Fibroblast of mammary gland (primary cell): ENCODE measurements around the gene AKAIN1.

Experiments used
- DNase-seq: peaks from one replicate; pipeline ENCODE4 v3.0.0-alpha.2; 2010; ENCODE audit warnings: low read depth
- H3K4me3 ChIP-seq: 2 replicates; pipeline ENCODE4 v1.5.1; 2011; ENCODE audit warnings: low read depth, mild to moderate bottlenecking, low read length, moderate library complexity; ENCODE audit not compliant: control insufficient read depth
- CTCF ChIP-seq: conservative IDR thresholded peaks from 2 replicates; pipeline ENCODE4 v1.5.1; 2011; ENCODE audit warnings: low read depth, low read length, inconsistent platforms; ENCODE audit not compliant: control insufficient read depth, insufficient read depth

AKAIN1 gene

GRCh38 chr18:5164903-5165302, 32.2 kb downstream of the AKAIN1 start:
- no peak overlapping the region for H3K4me3 ChIP-seq
- no peak for TF ChIP-seq CTCF
- no peak for DNase-seq

DNA sequence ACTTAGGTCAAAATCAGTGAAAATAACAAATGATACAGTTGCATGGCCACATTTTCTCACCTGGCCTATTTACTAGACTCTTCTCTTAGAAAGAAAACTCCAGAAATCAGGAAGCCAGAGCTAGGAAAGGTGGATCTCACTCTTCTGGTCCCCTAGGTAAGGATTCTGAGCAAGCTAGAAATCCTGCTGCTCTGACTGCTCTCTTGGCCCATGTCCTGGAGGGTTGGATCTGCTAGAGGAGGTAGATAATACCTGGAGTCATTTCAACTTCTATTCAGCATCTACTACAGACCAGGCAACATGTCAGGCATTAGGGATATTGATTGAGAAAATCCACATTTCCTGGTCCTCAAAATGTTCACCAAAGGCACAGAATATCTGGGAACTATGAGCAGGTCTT, 34.9 kb downstream of the AKAIN1 start:
- no peak overlapping the region for H3K4me3 ChIP-seq
- no peak for DNase-seq
- TF ChIP-seq CTCF = no peak

DNA sequence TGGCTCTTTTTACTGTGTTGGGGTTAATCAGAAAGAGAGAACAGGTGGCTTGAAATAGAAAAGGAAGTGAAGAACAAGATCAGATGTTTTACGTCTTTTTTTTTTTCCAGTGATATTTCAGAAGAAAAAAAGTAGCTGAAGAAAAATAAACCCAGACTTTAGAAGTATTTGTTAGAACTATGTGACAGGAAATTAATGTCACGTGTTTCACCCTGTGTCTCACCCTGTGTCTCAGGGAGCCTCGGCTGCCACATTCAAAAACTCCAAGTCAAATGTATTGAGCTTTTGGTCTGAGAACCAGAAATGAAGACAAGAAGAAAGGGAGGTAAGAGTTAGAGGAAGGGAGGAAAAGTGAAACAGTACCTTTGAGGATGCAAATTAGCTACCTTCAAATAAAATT, 38.0 kb downstream of the AKAIN1 start:
- H3K4me3 ChIP-seq = no peak overlapping the region
- no peak for TF ChIP-seq CTCF
- no peak for DNase-seq

- no peak for DNase-seq
- H3K4me3 ChIP-seq = no peak overlapping the region
- no peak for TF ChIP-seq CTCF
These were observed 38.5 kb downstream of the AKAIN1 start for GRCh38 chr18:5158587-5158986.

GRCh38 chr18:5158172-5158571, 38.9 kb downstream of the AKAIN1 start:
- no peak for TF ChIP-seq CTCF
- H3K4me3 ChIP-seq = no peak overlapping the region
- DNase-seq = no peak

GRCh38 chr18:5155907-5156287, 41.2 kb downstream of the AKAIN1 start:
- H3K4me3 ChIP-seq = no peak overlapping the region
- DNase-seq = no peak
- no peak for TF ChIP-seq CTCF

DNA sequence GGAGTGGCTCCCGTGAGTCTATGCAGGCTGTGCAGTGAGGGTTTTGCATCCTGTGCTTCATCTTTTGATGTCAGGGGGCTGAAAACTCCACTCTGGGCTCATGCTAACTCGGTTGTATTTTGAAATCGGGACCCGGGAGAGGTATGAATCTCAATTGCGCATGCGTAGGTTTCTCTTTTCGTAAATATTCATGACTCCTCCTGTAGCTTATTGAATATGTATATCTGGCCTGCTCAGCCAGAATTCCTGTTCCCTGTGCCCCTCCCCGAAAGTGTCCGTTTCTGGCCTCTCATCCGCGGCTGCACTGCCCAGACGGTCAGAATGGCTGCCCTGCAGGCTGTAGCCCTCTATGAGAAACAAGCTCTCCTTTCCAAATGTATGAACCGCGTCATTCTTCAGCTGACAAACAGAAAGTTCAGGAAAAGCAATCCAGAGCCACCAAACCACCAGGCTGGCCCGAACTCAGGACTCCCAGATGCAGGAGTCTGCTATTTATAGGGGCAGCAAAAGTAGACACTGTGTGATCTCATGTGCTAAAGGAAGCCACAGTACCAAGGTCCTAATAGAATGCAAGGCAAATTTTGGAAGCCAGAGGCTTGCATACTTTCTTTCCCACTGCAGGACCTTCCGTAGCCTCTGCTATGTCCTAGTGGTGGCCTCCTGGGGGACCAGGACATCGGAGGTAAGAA, 41.7 kb downstream of the AKAIN1 start:
- no peak for TF ChIP-seq CTCF
- no peak for DNase-seq
- H3K4me3 ChIP-seq = no peak overlapping the region
